K562 (cell line): ENCODE data around the gene CCNI. TPM values are rescaled to one million over a fixed set of nuclear protein-coding genes. Genes with fewer than 3 reads are reported as not detected.
A peak's percentile ranks its signal among the peaks of the same experiment; 100 is the strongest.

ENCODE experiments used
- ATAC-seq: fragments of 200-7000 bp; cut with Tn5 transposase; 3 replicates; pipeline ENCODE4 v1.9.1; 2020; ENCODE audit warnings: moderate library complexity
- BruUV-seq: library from RNA; stranded (reverse); fragments of 400-500 nt; replicated peaks from 2 replicates; lab custom pipeline; 2021; lab: Mats Ljungman, UMichigan
- CTCF ChIA-PET: fragments of 300-600 bp; formaldehyde crosslinking; extraction: SDS; loops from one replicate; lab custom pipeline; 2021; ENCODE audit warnings: low intra/inter-chr PET ratio; lab: Yijun Ruan, JAX
- POLR2A ChIA-PET: fragments of 300-600, 350-650 bp; sonication (Branson Sonifier 250); formaldehyde crosslinking; extraction: SDS; loops from one replicate; lab custom pipeline; 2021; ENCODE audit warnings: antibody characterized with exemption, inconsistent platforms; lab: Yijun Ruan, JAX
- DNase-seq, 4 experiments: peaks; one replicate each; pipeline versions ENCODE4 v3.0.0 to v3.0.0-alpha.2; 2011 to 2018; ENCODE audit warnings: low spot score in 3 of 4, mixed read lengths in 3 of 4; ENCODE audit errors: extremely low read depth in 1 of 4
- FAIRE-seq: peaks from 2 replicates; lab custom pipeline; 2011; peaks lifted over from hg19 to GRCh38; lab: Jason Lieb, UNC
- H2AFZ ChIP-seq: 2 replicates; pipeline ENCODE4 v1.6.0; 2011; ENCODE audit warnings: low read depth, low read length, control low read depth, inconsistent platforms
- H3K27ac ChIP-seq: fragments of 200-600 bp; 3 replicates; pipeline ENCODE4 v1.8.0; 2011; ENCODE audit warnings: low read depth, mild to moderate bottlenecking, control low read depth, inconsistent platforms, low read length, moderate library complexity, mixed read lengths; ENCODE audit errors: extremely low read depth
- H3K27me3 ChIP-seq, 2 experiments: fragments of 300-600 bp in 1 of 2; 2 replicates in 1 of 2; 3 replicates in 1 of 2; pipeline versions ENCODE4 v1.6.0 to v1.8.0; 2011; ENCODE audit warnings: inconsistent platforms in 2 of 2, low read length in 2 of 2, mild to moderate bottlenecking in 1 of 2, mixed read lengths in 1 of 2, moderate library complexity in 1 of 2; ENCODE audit not compliant: control insufficient read depth in 2 of 2, insufficient read depth in 2 of 2
- H3K36me3 ChIP-seq: fragments of 300-600 bp; 3 replicates; pipeline ENCODE4 v1.8.0; 2011; ENCODE audit warnings: mild to moderate bottlenecking, low read length, inconsistent platforms; ENCODE audit not compliant: control insufficient read depth, insufficient read depth
- H3K4me1 ChIP-seq, 2 experiments: fragments of 200-600 bp in 1 of 2; replicated peaks in 1 of 2; 2 replicates in 1 of 2; 3 replicates in 1 of 2; pipeline versions ENCODE4 v1.5.1 to v1.8.0; 2011; ENCODE audit warnings: inconsistent platforms in 2 of 2, low read length in 2 of 2, mild to moderate bottlenecking in 1 of 2, mixed read lengths in 1 of 2, moderate library complexity in 1 of 2; ENCODE audit not compliant: control insufficient read depth in 2 of 2, insufficient read depth in 2 of 2
- H3K4me2 ChIP-seq: 2 replicates; pipeline ENCODE4 v1.6.1; 2011; ENCODE audit warnings: low read length, control low read depth, inconsistent platforms, mixed read lengths; ENCODE audit not compliant: insufficient read depth
- H3K4me3 ChIP-seq: fragments of 200-600 bp; sonication (generic), shearing (Covaris generic); 2 replicates; pipeline ENCODE4 v1.5.1; 2016; ENCODE audit warnings: control low read depth, inconsistent platforms
- H3K79me2 ChIP-seq: fragments of 200-600 bp; 3 replicates; pipeline ENCODE4 v1.8.0; 2011; ENCODE audit warnings: low read length, inconsistent platforms; ENCODE audit not compliant: control insufficient read depth, insufficient read depth
- H3K9ac ChIP-seq, 2 experiments: 2 replicates each; pipeline versions ENCODE4 v1.6.0 to v1.6.1; 2011; ENCODE audit warnings: low read depth in 2 of 2, low read length in 2 of 2, control low read depth in 1 of 2, inconsistent platforms in 1 of 2, mild to moderate bottlenecking in 1 of 2, mixed read lengths in 1 of 2; ENCODE audit not compliant: insufficient read depth in 1 of 2
- H3K9me1 ChIP-seq: one replicate; pipeline ENCODE4 v1.6.0; 2011; ENCODE audit warnings: inconsistent platforms, mild to moderate bottlenecking, low read length, moderate library complexity; ENCODE audit not compliant: control insufficient read depth, insufficient read depth
- H3K9me3 ChIP-seq: replicated peaks from 2 replicates; pipeline ENCODE4 v1.5.1; 2011; ENCODE audit warnings: low read depth, low read length, inconsistent platforms; ENCODE audit not compliant: control insufficient read depth, insufficient read depth
- H4K20me1 ChIP-seq: replicated peaks from 2 replicates; pipeline ENCODE4 v1.6.1; 2011; ENCODE audit warnings: low read length, inconsistent platforms, mixed read lengths; ENCODE audit not compliant: control insufficient read depth, insufficient read depth
- BDP1 ChIP-seq: IDR thresholded peaks from 3 replicates; pipeline ENCODE4 v1.6.1; 2011; ENCODE audit not compliant: insufficient read length, insufficient read depth
- CEBPB ChIP-seq: fragments of 450-650 bp; IDR thresholded peaks from 2 replicates; pipeline ENCODE4 v1.6.1; 2016; ENCODE audit warnings: missing genetic modification characterization, missing compliant biosample characterization
- CTBP1 ChIP-seq: fragments of 450-650 bp; IDR thresholded peaks from 2 replicates; pipeline ENCODE4 v1.6.1; 2016; ENCODE audit warnings: borderline replicate concordance
- HDAC3 ChIP-seq: fragments of 450-650 bp; IDR thresholded peaks from 2 replicates; pipeline ENCODE4 v1.6.1; 2018; ENCODE audit warnings: borderline replicate concordance, mild to moderate bottlenecking, moderate library complexity; ENCODE audit not compliant: partially characterized antibody
- NR2C2 ChIP-seq, 2 experiments: fragments of 200-800 bp in 1 of 2; sonication (Bioruptor generic) in 1 of 2; sonication (generic) in 1 of 2; formaldehyde crosslinking in 1 of 2; IDR thresholded peaks; 2 replicates each; pipeline versions ENCODE4 v1.6.1 to v1.8.0; 2016 to 2022; ENCODE audit warnings: mild to moderate bottlenecking in 1 of 2, missing compliant biosample characterization in 1 of 2, missing genetic modification characterization in 1 of 2, missing genetic modification reagents in 1 of 2
- WGBS: fragments of 100-300 bp; shearing (Covaris generic); methylation state at CpG from one replicate; pipeline ENCODE4 v1.1.6; 2016; ENCODE audit warnings: low coverage, mixed read lengths; ENCODE audit not compliant: insufficient coverage; ENCODE audit errors: missing lambda C conversion rate; 5-methylcytosine and 5-hydroxymethylcytosine counted together
- in situ Hi-C: fragments of 300-500 bp; cut with MboI; formaldehyde crosslinking; loops from 4 replicates; pipeline ENCODE4 v1.15.0; 2018; ENCODE audit warnings: inconsistent platforms, mixed read lengths
- intact Hi-C: fragments of 100-400 bp; cut with micrococcal nuclease; formaldehyde crosslinking; loops from 2 replicates; pipeline ENCODE4 v1.14.2; 2022
- polyA plus RNA-seq, 8 experiments: library from polyadenylated mRNA; depleted of rRNA in 4 of 8; stranded (reverse) in 5 of 8; unstranded in 3 of 8; fragments of >200 nt; fragmentation: Nextera tagmentation in 2 of 8; fragmentation: Illumina TruSeq in 1 of 8; extraction: Ambion mirVana in 2 of 8; extraction: Trizol in 1 of 8; gene quantifications; 2 replicates each; pipeline versions ENCODE4 v1.2.1 to v1.2.3, GENCODE V29; 2011 to 2014; ENCODE audit warnings: inconsistent platforms in 1 of 8, missing spikeins in 1 of 8
- total RNA-seq, 7 experiments: library from RNA; depleted of rRNA in 6 of 7; stranded (reverse); fragments of >200 nt in 6 of 7; fragmentation: Illumina TruSeq in 2 of 7; extraction: Trizol in 2 of 7; gene quantifications; 2 replicates each; pipeline versions ENCODE4 v1.2.1 to v1.2.3, GENCODE V29; 2011 to 2021; ENCODE audit warnings: low replicate concordance in 1 of 7
- TF ChIP-seq, protein P1 (sequence below), 2 experiments: fragments of 450-650 bp in 1 of 2; IDR thresholded peaks; 2 replicates each; pipeline ENCODE4 v1.6.1; 2011 to 2017; ENCODE audit warnings: low read depth in 2 of 2, antibody characterized with exemption in 1 of 2, borderline replicate concordance in 1 of 2, low read length in 1 of 2, mild to moderate bottlenecking in 1 of 2, mixed read lengths in 1 of 2; ENCODE audit not compliant: control insufficient read depth in 1 of 2

Gene CCNI
- total and polyA plus RNA-seq, 9 of the 15 experiments (the other 6 are each of a cell fraction or from before 2014, with no cell fraction given), result 43.3 to 159 (median 98.5) TPM

DNA sequence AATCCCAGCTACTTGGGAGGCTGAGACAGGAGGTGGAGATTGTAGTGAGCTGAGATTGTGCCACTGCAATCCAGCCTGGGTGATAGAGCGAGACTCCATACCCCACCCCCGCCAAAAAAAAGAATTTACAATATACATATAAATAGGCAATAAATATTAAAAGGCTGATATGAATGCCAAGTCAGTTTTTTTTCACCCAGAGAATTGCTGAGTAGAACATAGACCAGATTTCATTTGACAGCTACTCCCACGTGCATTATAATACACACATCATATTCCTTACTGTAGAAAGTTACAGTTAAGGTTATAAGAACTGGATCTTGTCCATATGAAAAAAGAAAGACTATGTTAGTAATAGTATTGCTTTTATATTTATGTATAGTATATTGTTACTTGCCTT is 18.7 kb upstream of the CCNI start (continued):
- TF ChIP-seq BDP1 (no peak), NR2C2 (CRISPR knock-in tag; IDR thresholded peaks at IDR 0.05) (no peak), NR2C2 (tag; IDR thresholded peaks at IDR 0.05) (no peak), HDAC3 (no peak)
- TF ChIP-seq, protein P1, sequence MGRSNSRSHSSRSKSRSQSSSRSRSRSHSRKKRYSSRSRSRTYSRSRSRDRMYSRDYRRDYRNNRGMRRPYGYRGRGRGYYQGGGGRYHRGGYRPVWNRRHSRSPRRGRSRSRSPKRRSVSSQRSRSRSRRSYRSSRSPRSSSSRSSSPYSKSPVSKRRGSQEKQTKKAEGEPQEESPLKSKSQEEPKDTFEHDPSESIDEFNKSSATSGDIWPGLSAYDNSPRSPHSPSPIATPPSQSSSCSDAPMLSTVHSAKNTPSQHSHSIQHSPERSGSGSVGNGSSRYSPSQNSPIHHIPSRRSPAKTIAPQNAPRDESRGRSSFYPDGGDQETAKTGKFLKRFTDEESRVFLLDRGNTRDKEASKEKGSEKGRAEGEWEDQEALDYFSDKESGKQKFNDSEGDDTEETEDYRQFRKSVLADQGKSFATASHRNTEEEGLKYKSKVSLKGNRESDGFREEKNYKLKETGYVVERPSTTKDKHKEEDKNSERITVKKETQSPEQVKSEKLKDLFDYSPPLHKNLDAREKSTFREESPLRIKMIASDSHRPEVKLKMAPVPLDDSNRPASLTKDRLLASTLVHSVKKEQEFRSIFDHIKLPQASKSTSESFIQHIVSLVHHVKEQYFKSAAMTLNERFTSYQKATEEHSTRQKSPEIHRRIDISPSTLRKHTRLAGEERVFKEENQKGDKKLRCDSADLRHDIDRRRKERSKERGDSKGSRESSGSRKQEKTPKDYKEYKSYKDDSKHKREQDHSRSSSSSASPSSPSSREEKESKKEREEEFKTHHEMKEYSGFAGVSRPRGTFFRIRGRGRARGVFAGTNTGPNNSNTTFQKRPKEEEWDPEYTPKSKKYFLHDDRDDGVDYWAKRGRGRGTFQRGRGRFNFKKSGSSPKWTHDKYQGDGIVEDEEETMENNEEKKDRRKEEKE (IDR thresholded peaks at IDR 0.05; ENCODE audit: borderline replicate concordance in 1 of 2, control insufficient read depth in 1 of 2, low read depth in 2 of 2, low read length in 1 of 2), result no peak
- TF ChIP-seq, all 486 proteins: peak for 0

DNA sequence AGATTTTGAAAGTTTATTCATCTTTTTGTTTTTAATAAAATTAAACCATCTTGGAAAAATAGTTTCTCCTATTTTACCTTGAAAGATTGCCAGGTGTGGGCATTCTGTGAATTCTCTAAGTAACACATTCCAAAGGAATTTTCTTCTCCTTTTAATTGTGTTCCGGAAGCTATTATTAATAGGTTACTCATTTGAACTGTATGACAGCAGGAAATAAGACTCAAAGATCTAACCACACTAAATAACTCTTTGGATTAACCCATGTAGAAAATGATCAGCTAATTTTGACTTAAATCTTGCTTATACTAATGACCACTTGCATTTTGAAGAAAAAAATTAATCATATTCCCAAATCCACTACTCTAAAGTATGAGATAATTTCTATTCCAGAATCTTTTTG is 17.6 kb upstream of the CCNI start:
- TF ChIP-seq CEBPB (tag) (0 out of 2 replicates have a peak, but pooled peaks have one; percentile 1), CTBP1 (no peak)
- TF ChIP-seq, all 486 proteins: peak for 1
- H3K9ac ChIP-seq, result no peak overlapping the region
- no peaks in the 10 kb centered on the region for H3K27me3 ChIP-seq
- WGBS, result 50% methylated on average over 1 of the region's 1 CpG
- ChIA-PET CTCF (no interaction called here), POLR2A (no interaction called here)
- intact Hi-C loops, result no loop called here
- no peak overlapping the region for H2AFZ ChIP-seq
- H3K79me2 ChIP-seq, result no peaks in the 10 kb centered on the region
- H3K4me3 ChIP-seq, result no peak overlapping the region
- no peak overlapping the region; the same call in 2 of the 3 replicates for H3K27ac ChIP-seq
- no peaks in the 10 kb centered on the region for H3K36me3 ChIP-seq
- in situ Hi-C loops, result no loop called here
- H3K9me3 ChIP-seq, result no peaks in the 10 kb centered on the region
- FAIRE-seq, result no peak
- H3K4me1 ChIP-seq, result no peaks in the 10 kb centered on the region; a peak in 1 of 5 replicates
- DNase-seq, result no peak
- H3K9me1 ChIP-seq, result no peaks in the 10 kb centered on the region
- no peak for ATAC-seq
- no peak overlapping the region for H3K4me2 ChIP-seq
- no TSS peak for BruUV-seq
- no peaks in the 10 kb centered on the region for H4K20me1 ChIP-seq
